ENCODE measurements around the gene EMX1. TPM values are rescaled to one million over a fixed set of nuclear protein-coding genes. Genes with fewer than 3 reads are reported as not detected.

EMX1 gene
- total and polyA plus RNA-seq, 2 of the 13 experiments (the other 11 are each of a cell fraction or from before 2014, with no cell fraction given), result 0.62 to 4.9 TPM

DNA sequence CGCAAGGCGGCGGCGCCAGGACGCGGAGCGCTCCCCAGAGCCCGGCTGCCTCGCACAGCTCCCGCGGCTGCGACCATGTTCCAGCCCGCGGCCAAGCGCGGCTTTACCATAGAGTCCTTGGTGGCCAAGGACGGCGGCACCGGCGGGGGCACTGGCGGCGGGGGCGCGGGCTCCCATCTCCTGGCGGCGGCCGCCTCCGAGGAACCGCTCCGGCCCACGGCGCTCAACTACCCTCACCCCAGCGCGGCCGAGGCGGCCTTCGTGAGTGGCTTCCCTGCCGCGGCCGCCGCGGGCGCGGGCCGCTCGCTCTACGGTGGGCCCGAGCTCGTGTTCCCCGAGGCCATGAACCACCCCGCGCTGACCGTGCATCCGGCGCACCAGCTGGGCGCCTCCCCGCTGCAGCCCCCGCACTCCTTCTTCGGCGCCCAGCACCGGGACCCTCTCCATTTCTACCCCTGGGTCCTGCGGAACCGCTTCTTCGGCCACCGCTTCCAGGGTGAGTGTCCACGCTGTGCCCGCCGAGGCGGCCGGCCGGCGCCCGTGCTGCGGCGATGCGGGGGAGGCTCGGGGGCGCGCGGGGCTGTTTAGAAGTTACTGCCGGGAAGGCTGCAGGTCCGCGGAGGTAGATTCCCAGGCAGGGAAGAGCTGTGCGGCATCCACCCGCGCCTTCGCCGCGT, 696 bp downstream of the EMX1 start (continued):
- TF ChIP-seq, protein P1, sequence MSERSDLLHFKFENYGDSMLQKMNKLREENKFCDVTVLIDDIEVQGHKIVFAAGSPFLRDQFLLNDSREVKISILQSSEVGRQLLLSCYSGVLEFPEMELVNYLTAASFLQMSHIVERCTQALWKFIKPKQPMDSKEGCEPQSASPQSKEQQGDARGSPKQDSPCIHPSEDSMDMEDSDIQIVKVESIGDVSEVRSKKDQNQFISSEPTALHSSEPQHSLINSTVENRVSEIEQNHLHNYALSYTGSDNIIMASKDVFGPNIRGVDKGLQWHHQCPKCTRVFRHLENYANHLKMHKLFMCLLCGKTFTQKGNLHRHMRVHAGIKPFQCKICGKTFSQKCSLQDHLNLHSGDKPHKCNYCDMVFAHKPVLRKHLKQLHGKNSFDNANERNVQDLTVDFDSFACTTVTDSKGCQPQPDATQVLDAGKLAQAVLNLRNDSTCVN (CRISPR knock-in tag; IDR thresholded peaks at IDR 0.05; ENCODE audit: borderline replicate concordance), result no peak
- TF ChIP-seq, protein P2, sequence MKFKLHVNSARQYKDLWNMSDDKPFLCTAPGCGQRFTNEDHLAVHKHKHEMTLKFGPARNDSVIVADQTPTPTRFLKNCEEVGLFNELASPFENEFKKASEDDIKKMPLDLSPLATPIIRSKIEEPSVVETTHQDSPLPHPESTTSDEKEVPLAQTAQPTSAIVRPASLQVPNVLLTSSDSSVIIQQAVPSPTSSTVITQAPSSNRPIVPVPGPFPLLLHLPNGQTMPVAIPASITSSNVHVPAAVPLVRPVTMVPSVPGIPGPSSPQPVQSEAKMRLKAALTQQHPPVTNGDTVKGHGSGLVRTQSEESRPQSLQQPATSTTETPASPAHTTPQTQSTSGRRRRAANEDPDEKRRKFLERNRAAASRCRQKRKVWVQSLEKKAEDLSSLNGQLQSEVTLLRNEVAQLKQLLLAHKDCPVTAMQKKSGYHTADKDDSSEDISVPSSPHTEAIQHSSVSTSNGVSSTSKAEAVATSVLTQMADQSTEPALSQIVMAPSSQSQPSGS (CRISPR knock-in tag; IDR thresholded peaks at IDR 0.05), result no peak
- TF ChIP-seq SALL1 (CRISPR knock-in tag; IDR thresholded peaks at IDR 0.05) (no peak), MED8 (CRISPR knock-in tag; IDR thresholded peaks at IDR 0.05; ENCODE audit: insufficient replicate concordance) (no peak), ZNF670 (CRISPR knock-in tag; IDR thresholded peaks at IDR 0.05; ENCODE audit: borderline replicate concordance) (peak; percentile 74; the same call in 1 of the 2 replicates), ATF7 (IDR thresholded peaks at IDR 0.05) (no peak), ATF7 (CRISPR knock-in tag; IDR thresholded peaks at IDR 0.05) (no peak), TAF1 (CRISPR knock-in tag; IDR thresholded peaks at IDR 0.05) (no peak), ZNF562 (CRISPR knock-in tag; IDR thresholded peaks at IDR 0.05; ENCODE audit: borderline replicate concordance) (no peak), ZNF629 (CRISPR knock-in tag; conservative IDR thresholded peaks at IDR 0.05) (no peak), SUZ12 (IDR thresholded peaks at IDR 0.05; ENCODE audit: low read depth, low read length) (no peak), SRF (IDR thresholded peaks at IDR 0.05; ENCODE audit: low read depth, low read length) (no peak), ZNF652 (CRISPR knock-in tag; IDR thresholded peaks at IDR 0.05; ENCODE audit: borderline replicate concordance, low read depth) (no peak)
- TF ChIP-seq, protein P3, sequence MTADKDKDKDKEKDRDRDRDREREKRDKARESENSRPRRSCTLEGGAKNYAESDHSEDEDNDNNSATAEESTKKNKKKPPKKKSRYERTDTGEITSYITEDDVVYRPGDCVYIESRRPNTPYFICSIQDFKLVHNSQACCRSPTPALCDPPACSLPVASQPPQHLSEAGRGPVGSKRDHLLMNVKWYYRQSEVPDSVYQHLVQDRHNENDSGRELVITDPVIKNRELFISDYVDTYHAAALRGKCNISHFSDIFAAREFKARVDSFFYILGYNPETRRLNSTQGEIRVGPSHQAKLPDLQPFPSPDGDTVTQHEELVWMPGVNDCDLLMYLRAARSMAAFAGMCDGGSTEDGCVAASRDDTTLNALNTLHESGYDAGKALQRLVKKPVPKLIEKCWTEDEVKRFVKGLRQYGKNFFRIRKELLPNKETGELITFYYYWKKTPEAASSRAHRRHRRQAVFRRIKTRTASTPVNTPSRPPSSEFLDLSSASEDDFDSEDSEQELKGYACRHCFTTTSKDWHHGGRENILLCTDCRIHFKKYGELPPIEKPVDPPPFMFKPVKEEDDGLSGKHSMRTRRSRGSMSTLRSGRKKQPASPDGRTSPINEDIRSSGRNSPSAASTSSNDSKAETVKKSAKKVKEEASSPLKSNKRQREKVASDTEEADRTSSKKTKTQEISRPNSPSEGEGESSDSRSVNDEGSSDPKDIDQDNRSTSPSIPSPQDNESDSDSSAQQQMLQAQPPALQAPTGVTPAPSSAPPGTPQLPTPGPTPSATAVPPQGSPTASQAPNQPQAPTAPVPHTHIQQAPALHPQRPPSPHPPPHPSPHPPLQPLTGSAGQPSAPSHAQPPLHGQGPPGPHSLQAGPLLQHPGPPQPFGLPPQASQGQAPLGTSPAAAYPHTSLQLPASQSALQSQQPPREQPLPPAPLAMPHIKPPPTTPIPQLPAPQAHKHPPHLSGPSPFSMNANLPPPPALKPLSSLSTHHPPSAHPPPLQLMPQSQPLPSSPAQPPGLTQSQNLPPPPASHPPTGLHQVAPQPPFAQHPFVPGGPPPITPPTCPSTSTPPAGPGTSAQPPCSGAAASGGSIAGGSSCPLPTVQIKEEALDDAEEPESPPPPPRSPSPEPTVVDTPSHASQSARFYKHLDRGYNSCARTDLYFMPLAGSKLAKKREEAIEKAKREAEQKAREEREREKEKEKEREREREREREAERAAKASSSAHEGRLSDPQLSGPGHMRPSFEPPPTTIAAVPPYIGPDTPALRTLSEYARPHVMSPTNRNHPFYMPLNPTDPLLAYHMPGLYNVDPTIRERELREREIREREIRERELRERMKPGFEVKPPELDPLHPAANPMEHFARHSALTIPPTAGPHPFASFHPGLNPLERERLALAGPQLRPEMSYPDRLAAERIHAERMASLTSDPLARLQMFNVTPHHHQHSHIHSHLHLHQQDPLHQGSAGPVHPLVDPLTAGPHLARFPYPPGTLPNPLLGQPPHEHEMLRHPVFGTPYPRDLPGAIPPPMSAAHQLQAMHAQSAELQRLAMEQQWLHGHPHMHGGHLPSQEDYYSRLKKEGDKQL (CRISPR knock-in tag; IDR thresholded peaks at IDR 0.05; ENCODE audit: low read depth), result no peak
- TF ChIP-seq, protein P4, sequence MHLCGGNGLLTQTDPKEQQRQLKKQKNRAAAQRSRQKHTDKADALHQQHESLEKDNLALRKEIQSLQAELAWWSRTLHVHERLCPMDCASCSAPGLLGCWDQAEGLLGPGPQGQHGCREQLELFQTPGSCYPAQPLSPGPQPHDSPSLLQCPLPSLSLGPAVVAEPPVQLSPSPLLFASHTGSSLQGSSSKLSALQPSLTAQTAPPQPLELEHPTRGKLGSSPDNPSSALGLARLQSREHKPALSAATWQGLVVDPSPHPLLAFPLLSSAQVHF (CRISPR knock-in tag; IDR thresholded peaks at IDR 0.05), result no peak
- TF ChIP-seq, protein P5, sequence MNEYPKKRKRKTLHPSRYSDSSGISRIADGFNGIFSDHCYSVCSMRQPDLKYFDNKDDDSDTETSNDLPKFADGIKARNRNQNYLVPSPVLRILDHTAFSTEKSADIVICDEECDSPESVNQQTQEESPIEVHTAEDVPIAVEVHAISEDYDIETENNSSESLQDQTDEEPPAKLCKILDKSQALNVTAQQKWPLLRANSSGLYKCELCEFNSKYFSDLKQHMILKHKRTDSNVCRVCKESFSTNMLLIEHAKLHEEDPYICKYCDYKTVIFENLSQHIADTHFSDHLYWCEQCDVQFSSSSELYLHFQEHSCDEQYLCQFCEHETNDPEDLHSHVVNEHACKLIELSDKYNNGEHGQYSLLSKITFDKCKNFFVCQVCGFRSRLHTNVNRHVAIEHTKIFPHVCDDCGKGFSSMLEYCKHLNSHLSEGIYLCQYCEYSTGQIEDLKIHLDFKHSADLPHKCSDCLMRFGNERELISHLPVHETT (CRISPR knock-in tag; conservative IDR thresholded peaks at IDR 0.05), result no peak

Data from HepG2 (cell line).